Activated CD8-positive, alpha-beta T cell treated with anti-CD3 and anti-CD28 coated beads for 36 hours (primary cell): ENCODE data around the gene ANKRD26. TPM values are rescaled to one million over a fixed set of nuclear protein-coding genes. Genes with fewer than 3 reads are reported as not detected.
A peak's percentile ranks its signal among the peaks of the same experiment; 100 is the strongest.

ENCODE experiments used
- ATAC-seq: fragments of 200-7000 bp; cut with Tn5 transposase; one replicate; pipeline ENCODE4 v1.10.0; 2021; ENCODE audit warnings: mild to moderate bottlenecking, moderate library complexity
- CTCF ChIA-PET: fragments of 350-600 bp; sonication (Branson Sonifier 250); formaldehyde crosslinking; loops from one replicate; lab custom pipeline; 2021; ENCODE audit warnings: antibody characterized with exemption; lab: Charles Lee
- POLR2A ChIA-PET: fragments of 350-600 bp; sonication (Branson Sonifier 250); formaldehyde crosslinking; loops from one replicate; lab custom pipeline; 2021; ENCODE audit warnings: antibody characterized with exemption; lab: Charles Lee
- DNase-seq: peaks from one replicate; pipeline ENCODE4 v3.0.0-alpha.2; 2020
- H3K27ac Mint-ChIP-seq: one replicate; pipeline ENCODE4 v1.8.0; 2021; ENCODE audit warnings: mild to moderate bottlenecking, mixed read lengths
- H3K27me3 Mint-ChIP-seq: one replicate; pipeline ENCODE4 v1.8.0; 2021; ENCODE audit warnings: mixed read lengths
- H3K36me3 Mint-ChIP-seq: one replicate; pipeline ENCODE4 v1.8.0; 2021; ENCODE audit warnings: low read depth, mixed read lengths
- H3K4me1 Mint-ChIP-seq: one replicate; pipeline ENCODE4 v1.8.0; 2021; ENCODE audit warnings: low read depth, mixed read lengths
- H3K4me3 Mint-ChIP-seq: one replicate; pipeline ENCODE4 v1.8.0; 2021; ENCODE audit warnings: mild to moderate bottlenecking, moderate library complexity, mixed read lengths
- H3K9me3 Mint-ChIP-seq: one replicate; pipeline ENCODE4 v1.8.0; 2021; ENCODE audit warnings: mixed read lengths
- intact Hi-C: fragments of 100-400 bp; cut with micrococcal nuclease; formaldehyde crosslinking; loops from one replicate; pipeline ENCODE4 v1.10.0; 2022
- total RNA-seq, 2 experiments: library from RNA; stranded (reverse); gene quantifications; one replicate each; pipeline ENCODE4 v1.2.3, GENCODE V29; 2021
- TF ChIP-seq, protein P1 (sequence below): fragments of 200-600 bp; IDR thresholded peaks from one replicate; pipeline ENCODE4 v1.8.0; 2022; ENCODE audit warnings: antibody characterized with exemption, mild to moderate bottlenecking

ANKRD26 gene
- total RNA-seq, result 10 to 100 TPM in 1 of 2 experiments, 1 to 10 TPM in 1; 8.3 to 10.4 TPM

DNA sequence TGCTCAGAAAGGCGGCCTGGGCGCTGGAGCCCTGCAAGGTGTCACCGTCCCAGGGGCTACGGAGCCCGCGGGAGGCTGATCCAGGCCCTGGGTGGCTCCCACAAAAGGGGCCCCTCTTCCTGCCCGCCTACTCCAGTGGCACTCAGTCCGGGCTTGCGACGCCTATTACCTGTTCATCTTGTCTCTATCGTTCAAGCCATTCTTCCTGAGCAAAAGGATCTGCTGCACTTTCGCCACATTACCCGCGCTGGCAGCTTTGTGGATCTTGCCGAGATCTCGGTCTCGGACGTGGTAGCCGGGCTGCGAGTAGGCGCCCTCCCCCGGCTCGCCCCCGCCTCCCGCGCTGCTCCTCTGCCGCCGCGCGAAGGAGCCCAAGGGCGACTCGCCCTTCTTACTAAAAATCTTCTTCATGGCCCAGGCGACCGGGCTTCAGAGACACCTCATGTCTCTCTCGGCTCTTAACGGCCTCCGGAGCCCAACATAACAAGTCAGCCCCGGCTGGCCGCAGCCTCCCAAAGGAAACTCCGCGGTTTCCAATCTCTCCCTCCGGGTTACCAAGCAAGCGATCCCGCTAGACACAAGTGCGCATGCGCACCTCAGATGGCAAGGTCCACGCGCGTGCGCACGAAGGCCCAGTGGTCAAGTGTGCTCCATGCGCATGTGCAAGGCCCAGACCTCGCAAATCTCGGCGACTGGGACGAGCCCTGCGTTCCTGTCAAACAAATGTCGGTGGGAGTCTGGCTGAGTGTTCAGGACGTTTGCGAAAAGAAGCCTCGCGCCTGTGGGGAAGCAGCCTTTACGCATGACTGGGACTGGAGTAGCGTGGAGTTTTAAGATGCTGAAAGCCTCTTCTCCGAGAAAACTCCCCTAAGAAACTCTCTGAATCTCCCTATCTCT lies at the start of gene ANKRD26:
Gene ANKRD26, minus strand, starts transcription at position 579 of the 897 bp plus-strand sequence. Its CDS starts 168 bp downstream, at position 411.
- Mint-ChIP-seq H3K9me3 (peaks cover 1% of the 10 kb centered on the region), H3K36me3 (peaks cover 16% of the 10 kb centered on the region), H3K4me3 (peak within 1 kb of the TSS; percentile 91), H3K27me3 (peaks cover 1% of the 10 kb centered on the region), H3K4me1 (peaks cover 42% of the 10 kb centered on the region), H3K27ac (peak within 1 kb of the TSS; percentile 93)
- ChIA-PET POLR2A (interaction anchor here (0.8 to 7.0 kb wide), 5 partner anchors 12 to 101 kb away, joined by 3 to 59 read pairs (median 3); partner anchors contain the start of genes MASTL and YME1L1), CTCF (interaction anchor here (2.0 kb wide), 1 partner anchor 54 kb away, joined by 6 read pairs; the partner anchor contains the start of gene YME1L1)
- ATAC-seq (peak; percentile 57), DNase-seq (peak; percentile 98)
- intact Hi-C loops, result loop anchor here (2.0 to 5.0 kb wide), 2 partner anchors 55 to 142 kb away; partner anchors contain the start of genes ACBD5, MASTL and YME1L1
- TF ChIP-seq, protein P1, sequence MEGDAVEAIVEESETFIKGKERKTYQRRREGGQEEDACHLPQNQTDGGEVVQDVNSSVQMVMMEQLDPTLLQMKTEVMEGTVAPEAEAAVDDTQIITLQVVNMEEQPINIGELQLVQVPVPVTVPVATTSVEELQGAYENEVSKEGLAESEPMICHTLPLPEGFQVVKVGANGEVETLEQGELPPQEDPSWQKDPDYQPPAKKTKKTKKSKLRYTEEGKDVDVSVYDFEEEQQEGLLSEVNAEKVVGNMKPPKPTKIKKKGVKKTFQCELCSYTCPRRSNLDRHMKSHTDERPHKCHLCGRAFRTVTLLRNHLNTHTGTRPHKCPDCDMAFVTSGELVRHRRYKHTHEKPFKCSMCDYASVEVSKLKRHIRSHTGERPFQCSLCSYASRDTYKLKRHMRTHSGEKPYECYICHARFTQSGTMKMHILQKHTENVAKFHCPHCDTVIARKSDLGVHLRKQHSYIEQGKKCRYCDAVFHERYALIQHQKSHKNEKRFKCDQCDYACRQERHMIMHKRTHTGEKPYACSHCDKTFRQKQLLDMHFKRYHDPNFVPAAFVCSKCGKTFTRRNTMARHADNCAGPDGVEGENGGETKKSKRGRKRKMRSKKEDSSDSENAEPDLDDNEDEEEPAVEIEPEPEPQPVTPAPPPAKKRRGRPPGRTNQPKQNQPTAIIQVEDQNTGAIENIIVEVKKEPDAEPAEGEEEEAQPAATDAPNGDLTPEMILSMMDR, result no peak

DNA sequence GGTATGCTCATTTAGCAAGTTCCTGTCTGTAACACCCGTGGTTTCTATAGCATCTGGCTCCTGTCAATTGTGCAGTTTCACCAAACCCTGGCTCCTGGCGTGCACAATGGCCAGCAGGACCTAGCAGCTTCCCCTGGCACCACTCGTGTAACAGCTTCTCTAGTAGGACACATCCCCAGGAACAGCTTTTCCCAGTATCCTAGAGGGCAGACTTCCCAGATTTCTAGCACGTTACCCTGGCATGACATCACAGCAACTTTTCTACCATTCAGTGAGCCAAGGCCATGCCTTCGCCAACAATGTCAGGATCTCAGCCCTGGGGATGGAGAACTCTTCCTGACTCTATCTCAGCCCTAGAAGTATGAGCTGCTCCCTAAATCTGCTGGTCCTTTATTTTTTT lies 47.4 kb upstream of the ANKRD26 start:
- ATAC-seq (no peak), DNase-seq (no peak)
- intact Hi-C loops, result no loop called here
- Mint-ChIP-seq H3K27me3 (no peaks in the 10 kb centered on the region), H3K9me3 (no peaks in the 10 kb centered on the region), H3K4me3 (no peak overlapping the region), H3K36me3 (peaks cover 64% of the 10 kb centered on the region), H3K4me1 (peaks cover 51% of the 10 kb centered on the region), H3K27ac (no peak overlapping the region)
- POLR2A ChIA-PET, result interaction anchor here (1.3 to 1.7 kb wide), 2 partner anchors 10 to 32 kb away, joined by 3 read pairs; no protein-coding TSS in a partner anchor
- CTCF ChIA-PET, result no interaction called here
- TF ChIP-seq, protein P1, result no peak

DNA sequence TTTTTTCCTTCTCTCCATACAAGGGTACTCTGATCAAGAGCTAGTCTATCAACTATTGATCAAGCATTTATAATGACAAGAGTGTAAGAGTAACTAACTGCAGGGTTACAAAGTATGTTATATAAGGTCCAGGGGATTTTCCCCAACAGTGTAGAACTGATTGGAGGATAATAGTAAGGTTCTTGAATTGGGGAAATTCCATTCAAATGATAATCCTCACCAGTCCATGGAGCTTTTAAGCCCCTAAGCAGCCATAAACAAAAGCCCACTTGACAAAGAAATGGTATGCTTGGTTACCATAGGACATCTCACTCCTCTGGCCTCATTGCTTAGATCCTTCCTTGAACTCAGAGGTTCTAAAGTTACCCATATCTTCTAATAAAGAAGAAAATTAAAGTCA lies 45.6 kb upstream of the ANKRD26 start:
- Mint-ChIP-seq H3K9me3 (no peaks in the 10 kb centered on the region), H3K27ac (peak overlapping the region; percentile 38)
- CTCF ChIA-PET, result interaction anchor here (1.0 to 1.2 kb wide), 2 partner anchors 14 to 420 kb away, joined by 3 to 4 read pairs; no protein-coding TSS in a partner anchor

DNA sequence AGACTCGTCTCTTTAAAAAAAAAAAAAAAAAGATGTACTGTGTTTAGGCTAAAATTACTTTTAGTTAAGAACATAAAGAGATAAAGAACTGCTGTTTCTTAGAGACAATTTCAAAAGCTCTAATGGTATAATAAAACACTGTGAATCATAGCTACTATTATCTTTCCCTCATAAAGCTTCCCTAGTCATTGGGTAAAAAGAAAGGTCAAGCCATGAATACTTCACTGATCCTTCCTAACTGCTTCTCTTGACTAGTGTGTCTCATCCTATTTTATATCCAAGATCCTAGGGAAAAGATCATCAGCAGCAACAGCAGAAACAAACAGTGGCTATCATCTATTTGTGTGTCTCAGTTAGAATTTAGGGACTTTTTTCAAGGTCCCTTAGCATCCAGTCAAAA lies 43.4 kb upstream of the ANKRD26 start:
- TF ChIP-seq, protein P1, result no peak
- ATAC-seq (no peak), DNase-seq (no peak)
- intact Hi-C loops, result no loop called here
- H3K4me3 Mint-ChIP-seq, result no peak overlapping the region
- POLR2A ChIA-PET, result interaction anchor here (1.1 to 1.2 kb wide), 4 partner anchors 10 to 46 kb away, joined by 3 to 5 read pairs (median 4); partner anchors contain the start of genes MASTL and YME1L1
- CTCF ChIA-PET, result interaction anchor here (1.0 to 1.4 kb wide), 4 partner anchors 11 to 133 kb away, joined by 3 to 4 read pairs (median 3); no protein-coding TSS in a partner anchor
- H3K36me3 Mint-ChIP-seq, result peaks cover 52% of the 10 kb centered on the region
- H3K27ac Mint-ChIP-seq, result peak overlapping the region; percentile 0
- H3K4me1 Mint-ChIP-seq, result peaks cover 27% of the 10 kb centered on the region
- H3K9me3 Mint-ChIP-seq, result no peaks in the 10 kb centered on the region
- H3K27me3 Mint-ChIP-seq, result no peaks in the 10 kb centered on the region

More for the DNA sequence above, 45.6 kb upstream of the ANKRD26 start:
- TF ChIP-seq, protein P1, result no peak
- DNase-seq, result no peak
- intact Hi-C loops, result no loop called here
- POLR2A ChIA-PET, result interaction anchor here (1.1 to 2.6 kb wide), 3 partner anchors 9 to 98 kb away, joined by 3 to 8 read pairs (median 3); partner anchors contain the start of genes MASTL and YME1L1
- ATAC-seq, result no peak
- Mint-ChIP-seq H3K36me3 (peaks cover 58% of the 10 kb centered on the region), H3K4me1 (peaks cover 39% of the 10 kb centered on the region), H3K27me3 (no peaks in the 10 kb centered on the region), H3K4me3 (no peak overlapping the region)
